ENCODE results near the gene LARP4. TPM values are rescaled to one million over a fixed set of nuclear protein-coding genes. Genes with fewer than 3 reads are reported as not detected.

LARP4 gene
- total RNA-seq, 4 donors from 2014 or later: 15.9 to 98.6 (median 70.8) TPM

DNA sequence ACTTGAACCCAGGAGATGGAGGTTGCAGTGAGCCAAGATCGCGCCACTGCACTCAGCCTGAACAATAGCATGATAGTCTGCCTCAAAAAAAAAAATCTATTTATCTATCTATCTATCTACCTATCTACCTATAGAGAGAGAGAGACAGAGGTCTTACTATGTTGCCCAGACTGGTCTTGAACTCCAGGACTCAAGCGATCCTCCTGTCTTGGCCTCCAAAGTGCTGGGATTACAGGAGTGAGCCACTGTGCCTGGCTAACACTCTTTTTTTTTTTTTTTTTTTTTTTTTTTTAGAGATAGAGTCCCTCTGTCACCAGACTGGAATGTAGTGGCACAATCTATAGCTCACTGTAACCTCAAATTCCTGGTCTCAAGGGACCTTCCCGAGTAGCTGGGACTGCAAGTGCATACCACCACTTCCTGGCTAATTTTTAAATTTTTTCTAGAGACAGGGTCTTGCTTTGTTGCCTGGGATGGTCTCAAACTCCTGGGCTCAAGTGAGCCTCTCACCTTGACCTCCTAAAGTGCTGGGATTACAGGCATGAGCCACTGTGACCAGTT lies 6.1 kb upstream of the LARP4 start:
- TF ChIP-seq POLR2A (IDR thresholded peaks at IDR 0.05): no peak
- TF ChIP-seq, protein P1, sequence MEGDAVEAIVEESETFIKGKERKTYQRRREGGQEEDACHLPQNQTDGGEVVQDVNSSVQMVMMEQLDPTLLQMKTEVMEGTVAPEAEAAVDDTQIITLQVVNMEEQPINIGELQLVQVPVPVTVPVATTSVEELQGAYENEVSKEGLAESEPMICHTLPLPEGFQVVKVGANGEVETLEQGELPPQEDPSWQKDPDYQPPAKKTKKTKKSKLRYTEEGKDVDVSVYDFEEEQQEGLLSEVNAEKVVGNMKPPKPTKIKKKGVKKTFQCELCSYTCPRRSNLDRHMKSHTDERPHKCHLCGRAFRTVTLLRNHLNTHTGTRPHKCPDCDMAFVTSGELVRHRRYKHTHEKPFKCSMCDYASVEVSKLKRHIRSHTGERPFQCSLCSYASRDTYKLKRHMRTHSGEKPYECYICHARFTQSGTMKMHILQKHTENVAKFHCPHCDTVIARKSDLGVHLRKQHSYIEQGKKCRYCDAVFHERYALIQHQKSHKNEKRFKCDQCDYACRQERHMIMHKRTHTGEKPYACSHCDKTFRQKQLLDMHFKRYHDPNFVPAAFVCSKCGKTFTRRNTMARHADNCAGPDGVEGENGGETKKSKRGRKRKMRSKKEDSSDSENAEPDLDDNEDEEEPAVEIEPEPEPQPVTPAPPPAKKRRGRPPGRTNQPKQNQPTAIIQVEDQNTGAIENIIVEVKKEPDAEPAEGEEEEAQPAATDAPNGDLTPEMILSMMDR (IDR thresholded peaks at IDR 0.05): no peak
- no peaks in the 10 kb centered on the region for H3K36me3 ChIP-seq
- DNase-seq: no peak
- no peak overlapping the region for H3K4me3 ChIP-seq
- intact Hi-C loops (cut with DNase I; ENCODE audit: low total_unique reads): no loop called here
- H3K27me3 ChIP-seq: no peaks in the 10 kb centered on the region
- no peaks in the 10 kb centered on the region for H3K4me1 ChIP-seq
- no peaks in the 10 kb centered on the region for H3K9me3 ChIP-seq
- no peak overlapping the region for H3K27ac ChIP-seq

GRCh38 chr12:50397117-50397650 lies 3.5 kb upstream of the LARP4 start:
- H3K4me3 ChIP-seq: no peak overlapping the region
- TF ChIP-seq POLR2A (IDR thresholded peaks at IDR 0.05): no peak
- TF ChIP-seq, protein P1 (IDR thresholded peaks at IDR 0.05): no peak
- no peaks in the 10 kb centered on the region for H3K36me3 ChIP-seq
- no peaks in the 10 kb centered on the region for H3K27me3 ChIP-seq
- no peak for DNase-seq
- intact Hi-C loops (cut with DNase I; ENCODE audit: low total_unique reads): no loop called here
- H3K27ac ChIP-seq: no peak overlapping the region
- no peaks in the 10 kb centered on the region for H3K9me3 ChIP-seq
- H3K4me1 ChIP-seq: peaks cover 0 to 3% of the 10 kb centered on the region in 2 donors

- H3K36me3 ChIP-seq: no peaks in the 10 kb centered on the region
- no peak overlapping the region for H3K4me3 ChIP-seq
- no peaks in the 10 kb centered on the region for H3K27me3 ChIP-seq
- no peak for TF ChIP-seq POLR2A (IDR thresholded peaks at IDR 0.05)
- TF ChIP-seq, protein P1 (IDR thresholded peaks at IDR 0.05): no peak
- H3K27ac ChIP-seq: no peak overlapping the region
- peaks cover 0 to 17% of the 10 kb centered on the region in 2 donors for H3K4me1 ChIP-seq
- no peaks in the 10 kb centered on the region for H3K9me3 ChIP-seq
- DNase-seq: no peak
- intact Hi-C loops (cut with DNase I; ENCODE audit: low total_unique reads): no loop called here
Observed at GRCh38 chr12:50398931-50399330, 1.8 kb upstream of the LARP4 start.

- H3K4me3 ChIP-seq: peak overlapping the region; percentile 65 to 85
- TF ChIP-seq, protein P1 (IDR thresholded peaks at IDR 0.05): no peak
- TF ChIP-seq POLR2A (IDR thresholded peaks at IDR 0.05): no peak
- intact Hi-C loops (cut with DNase I; ENCODE audit: low total_unique reads): no loop called here
- H3K9me3 ChIP-seq: no peaks in the 10 kb centered on the region
- no peak for DNase-seq
- H3K27me3 ChIP-seq: no peaks in the 10 kb centered on the region
- no peaks in the 10 kb centered on the region for H3K36me3 ChIP-seq
- H3K27ac ChIP-seq: peak overlapping the region; percentile 81 to 91
- peaks cover 0 to 17% of the 10 kb centered on the region in 2 donors for H3K4me1 ChIP-seq
Observed at GRCh38 chr12:50400104-50400637, 514 bp upstream of the LARP4 start.

- Histone ChIP-seq H3K4me3 (peak overlapping the region; percentile 65 to 85), H3K36me3 (no peaks in the 10 kb centered on the region), H3K27ac (peak overlapping the region; percentile 81 to 91), H3K4me1 (peaks cover 0 to 17% of the 10 kb centered on the region in 2 donors), H3K27me3 (no peaks in the 10 kb centered on the region), H3K9me3 (no peaks in the 10 kb centered on the region)
- intact Hi-C loops (cut with DNase I; ENCODE audit: low total_unique reads): no loop called here
- peak in 1 of 2 donors; percentile 24 for DNase-seq
- TF ChIP-seq, protein P1 (IDR thresholded peaks at IDR 0.05): no peak
- peak in 1 of 2 donors; percentile 13 for TF ChIP-seq POLR2A (IDR thresholded peaks at IDR 0.05)
Observed at GRCh38 chr12:50401500-50402081, 906 bp downstream of the LARP4 start.

All from uterus (tissue), 4 donors.